Stimulated activated CD4-positive, alpha-beta T cell treated with anti-CD3 and anti-CD28 coated beads, Interleukin-2, amount 100 ng/mL, for 48 hours (primary cell): ENCODE data around the gene FAM53B.

ENCODE experiments used
- DNase-seq, 2 donors: peaks; one replicate each; pipeline ENCODE4 v3.0.0-alpha.2; 2020

FAM53B gene

DNA sequence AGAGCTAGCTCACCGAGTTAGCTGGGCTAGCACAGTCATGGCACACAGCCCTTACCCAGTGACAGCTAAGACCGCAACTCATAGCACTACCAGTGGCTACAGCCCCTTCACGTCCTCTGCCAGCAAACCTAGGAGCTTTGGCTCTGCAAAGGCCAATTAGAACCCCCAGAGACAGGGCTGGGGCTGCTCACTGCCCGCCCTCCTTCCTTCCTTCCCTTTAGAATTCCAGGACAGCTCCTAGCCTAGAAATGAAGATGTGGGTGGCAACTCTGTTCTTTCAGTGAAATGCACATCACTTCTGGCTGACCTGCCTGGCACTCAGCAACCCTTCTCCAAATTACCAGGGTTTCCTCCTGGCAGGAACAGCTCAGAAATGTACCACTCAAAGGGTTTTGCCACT lies 99.9 kb downstream of the FAM53B start:
- no peak for DNase-seq

DNA sequence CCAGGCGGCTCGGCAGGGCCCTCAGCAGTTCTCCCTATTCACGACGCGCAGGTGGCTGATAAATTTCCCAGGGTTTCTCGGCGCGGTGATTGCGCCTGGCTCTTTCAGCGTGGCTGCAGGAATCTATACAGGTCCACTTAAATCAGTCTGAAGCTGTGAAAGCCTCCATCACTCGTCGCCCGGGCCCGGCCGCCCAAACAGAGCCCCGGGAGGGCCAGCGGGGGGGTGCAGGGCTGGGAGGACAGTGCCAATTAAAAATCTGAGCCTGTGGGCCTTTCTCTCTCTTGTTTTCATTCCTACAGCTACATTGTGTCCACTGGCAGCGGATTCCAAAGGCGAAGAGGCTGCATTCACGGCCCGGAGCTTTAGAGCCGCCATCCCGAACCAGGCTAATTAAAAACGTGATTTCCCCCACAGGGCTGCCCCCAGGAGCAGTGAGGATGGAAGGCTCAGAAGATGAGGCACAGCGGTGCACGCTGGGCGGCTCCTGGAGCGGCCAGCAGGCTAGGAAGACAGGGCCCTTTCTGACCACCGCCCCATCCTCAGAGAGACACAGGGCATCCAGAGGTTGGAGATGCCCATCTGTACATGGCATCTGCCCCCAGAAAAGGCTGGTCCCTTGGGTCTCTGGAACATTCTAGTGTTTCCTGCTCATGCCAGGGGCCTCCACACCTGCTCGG lies 100.7 kb downstream of the FAM53B start:
- no peak for DNase-seq

DNA sequence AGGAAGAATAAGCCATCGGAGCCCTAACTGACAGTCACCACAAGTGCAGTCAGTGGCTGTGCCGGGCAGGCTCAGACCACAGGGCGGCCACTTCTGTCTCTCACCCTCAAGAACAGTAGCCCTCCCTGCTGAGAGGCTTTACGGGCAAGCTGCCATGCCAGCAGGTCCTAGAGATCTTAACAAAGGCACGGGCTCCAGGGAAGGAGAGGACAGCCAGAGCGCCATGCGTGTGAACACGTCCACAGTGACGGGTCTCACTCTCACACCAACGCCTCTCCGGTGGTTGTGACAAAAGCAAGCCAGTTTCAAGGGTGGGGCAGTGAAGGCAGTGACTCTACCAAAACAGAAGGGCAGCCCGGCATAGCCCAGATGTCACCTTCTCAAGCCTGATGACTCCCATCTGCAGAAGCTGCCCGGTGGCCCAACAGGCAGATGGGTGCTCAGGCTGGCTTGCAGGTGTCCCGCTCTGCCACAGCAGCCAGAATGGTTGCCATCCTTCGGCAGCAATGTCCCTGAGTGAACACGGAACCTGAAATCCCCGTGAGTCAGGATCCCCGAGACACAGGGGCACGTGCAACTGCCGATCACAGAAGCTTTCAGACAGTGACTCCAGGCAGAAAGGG lies 102.0 kb downstream of the FAM53B start:
- no peak for DNase-seq

DNA sequence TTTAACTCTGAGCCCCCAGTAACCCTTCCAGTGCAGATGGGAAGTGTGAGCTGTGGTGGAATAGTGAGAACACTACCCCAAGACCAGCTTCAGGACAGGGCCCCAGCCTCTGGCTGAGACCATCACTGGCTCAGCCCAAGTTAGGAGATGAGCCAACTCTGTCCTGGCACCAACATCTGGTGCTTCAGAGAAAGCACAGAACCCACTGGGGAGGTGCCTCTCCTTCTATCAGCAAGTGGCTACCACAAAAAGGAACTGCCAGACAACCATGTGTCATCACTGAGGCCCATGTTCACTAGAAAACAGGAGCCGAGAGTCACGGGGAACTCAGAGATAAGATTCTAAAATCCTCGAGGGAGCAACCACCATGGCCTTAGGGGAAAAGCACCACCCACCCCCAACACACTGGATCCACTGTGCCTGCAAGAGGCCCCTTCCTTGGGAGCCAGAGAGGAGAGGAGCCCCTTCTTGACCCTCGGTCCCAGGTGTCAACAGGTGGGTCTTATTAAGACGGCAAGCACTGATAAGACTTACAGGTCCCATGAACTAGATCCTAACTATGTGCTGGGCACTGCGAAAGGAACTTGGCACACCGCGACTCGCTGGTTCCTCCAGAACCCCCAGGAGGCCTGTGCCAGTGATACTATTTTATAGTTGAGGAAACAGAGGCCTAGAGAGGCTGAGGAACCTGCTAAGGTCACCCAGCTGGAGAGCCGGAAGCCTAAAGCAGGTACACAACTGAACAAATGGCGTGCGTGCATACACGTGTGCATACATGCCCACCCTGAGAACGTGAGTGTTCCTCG lies 102.7 kb downstream of the FAM53B start:
- no peak for DNase-seq

DNA sequence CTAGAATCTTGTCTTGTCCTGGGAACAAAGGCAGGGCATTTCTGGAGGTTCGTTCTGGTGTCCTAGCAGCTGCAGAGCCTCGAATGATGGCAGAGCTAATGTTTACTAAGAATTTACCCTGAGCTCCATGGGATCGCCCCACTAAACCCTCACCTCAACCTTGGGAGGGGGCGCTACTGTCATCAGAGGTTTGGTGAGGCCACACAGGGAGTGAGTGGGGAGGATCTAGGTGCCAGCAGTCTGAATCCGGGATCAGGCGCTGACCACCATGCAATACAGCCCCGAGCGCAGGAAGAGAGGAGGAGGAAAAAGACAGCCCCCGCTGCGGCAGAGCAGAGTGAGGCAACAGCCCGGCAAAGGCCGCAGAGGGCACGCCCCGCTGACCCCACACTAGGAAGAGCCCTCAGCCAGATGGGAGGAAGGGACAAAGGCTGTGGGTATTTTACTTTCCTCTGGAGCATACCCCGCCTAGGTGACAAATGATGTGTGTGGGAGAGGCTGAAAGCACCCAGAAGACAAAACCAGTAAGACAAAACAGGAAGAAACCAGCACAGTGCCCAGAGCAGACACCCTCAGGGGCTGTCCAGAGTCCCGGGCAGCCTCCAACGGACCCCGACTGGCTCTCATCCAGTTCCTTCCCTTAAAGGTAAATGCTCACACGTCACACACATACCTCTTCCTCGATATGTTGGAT lies 103.5 kb downstream of the FAM53B start:
- no peak for DNase-seq

DNA sequence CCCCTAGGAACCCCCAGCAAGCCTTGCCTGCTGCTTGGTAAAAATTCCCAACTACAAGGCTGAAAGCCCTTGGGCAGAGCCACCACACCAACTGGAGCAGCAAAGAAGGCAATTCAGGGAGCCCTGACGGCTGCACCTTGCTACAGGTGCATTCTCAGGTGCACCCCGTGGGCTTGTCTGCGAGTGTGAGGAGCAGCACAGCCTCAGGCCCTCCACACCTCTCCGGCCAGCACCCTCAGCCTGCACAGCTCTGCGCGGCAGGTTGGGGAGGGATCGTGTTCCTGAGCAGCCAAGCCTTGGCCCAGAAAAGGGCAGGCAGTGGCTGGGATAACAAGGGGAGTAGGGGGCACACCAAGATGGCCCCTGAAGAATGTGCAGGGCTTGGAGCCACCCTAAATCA lies 104.1 kb downstream of the FAM53B start:
- DNase-seq = no peak

DNA sequence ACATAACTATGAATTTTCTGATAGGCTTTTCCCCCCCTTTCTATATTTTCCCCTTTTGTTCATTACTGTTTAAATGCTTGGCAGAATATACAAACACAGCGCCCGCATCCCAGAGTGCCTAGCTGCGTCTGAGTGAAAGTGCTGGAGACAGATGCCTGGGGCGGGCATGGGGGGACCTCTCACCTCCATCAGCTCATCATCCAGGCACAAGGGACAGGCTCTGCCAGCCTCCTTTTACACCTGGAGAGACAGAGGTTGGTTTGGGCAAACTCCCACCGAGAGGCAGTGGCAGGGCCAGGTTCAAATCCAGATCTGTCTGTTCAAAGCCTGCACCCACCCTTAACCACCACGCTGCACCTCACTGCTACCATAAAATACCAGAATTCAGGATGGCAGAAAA lies 104.5 kb downstream of the FAM53B start:
- DNase-seq = no peak

DNA sequence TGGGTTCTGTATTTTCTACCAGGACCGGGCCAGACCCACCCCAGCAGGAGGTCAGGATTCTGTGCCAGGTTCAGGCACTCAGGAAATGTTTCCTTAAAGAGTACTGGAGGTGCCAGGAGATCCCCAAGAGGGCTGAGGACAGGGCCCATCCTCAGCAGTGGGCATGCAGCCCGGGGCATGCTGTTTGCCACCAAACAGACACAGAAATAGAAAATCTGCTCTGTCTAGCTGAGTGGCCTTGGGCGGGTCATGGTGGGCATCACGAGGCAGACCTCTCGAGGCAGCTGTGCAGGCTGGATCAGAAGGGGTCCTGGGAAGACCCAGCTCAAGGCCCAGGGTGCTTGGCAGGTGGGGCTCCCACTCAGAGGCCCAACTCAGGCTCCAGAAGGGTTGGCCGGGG lies 105.0 kb downstream of the FAM53B start:
- DNase-seq = no peak

DNA sequence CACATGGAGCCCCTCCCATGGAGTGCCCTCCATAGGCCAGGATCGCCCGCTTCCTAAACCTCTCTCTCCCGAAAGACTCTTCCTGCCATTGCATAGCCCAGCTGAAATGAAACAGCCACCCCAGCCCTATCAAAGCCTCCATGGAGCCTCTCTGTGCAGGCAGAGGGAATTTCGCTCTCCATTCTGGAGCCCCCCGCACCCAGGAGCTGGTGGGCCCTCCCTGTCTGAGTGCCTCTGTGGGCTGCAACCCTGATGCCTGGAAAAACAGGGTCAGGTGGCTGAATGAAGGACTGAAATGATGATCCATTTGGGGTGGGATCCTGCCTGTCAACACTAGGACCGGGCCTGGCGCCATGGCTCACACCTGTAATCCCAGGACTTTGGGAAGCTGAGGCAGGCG lies 106.4 kb downstream of the FAM53B start:
- no peak for DNase-seq

DNA sequence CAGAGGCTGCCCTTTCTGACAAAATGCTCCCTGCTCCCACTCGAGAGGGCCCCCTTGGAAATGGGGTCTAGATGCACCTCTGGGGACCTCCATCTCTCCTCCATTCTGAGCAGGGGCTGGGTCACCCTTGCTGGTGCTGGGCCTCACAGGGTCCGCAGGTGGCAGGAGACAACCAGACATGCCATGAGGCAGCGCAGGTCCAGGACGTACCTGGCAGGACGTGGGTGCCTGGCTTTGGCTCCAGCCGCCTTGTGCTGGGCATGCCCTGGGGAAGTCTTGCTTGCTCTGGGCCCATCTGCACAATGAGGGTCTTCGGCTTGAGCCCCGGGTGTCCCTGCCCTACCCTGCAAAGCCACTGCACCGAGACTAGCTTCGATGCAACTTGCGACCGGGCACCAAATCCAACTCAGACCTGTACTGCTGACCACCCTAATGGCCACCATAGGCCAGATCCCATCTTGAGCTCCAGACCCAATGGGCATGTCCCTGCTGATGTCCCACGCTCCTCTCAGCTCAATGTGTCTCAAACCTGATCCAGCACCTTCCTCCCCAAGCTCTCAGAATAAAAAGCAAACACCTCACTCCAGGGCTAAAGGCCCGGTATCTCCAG lies 107.0 kb downstream of the FAM53B start:
- DNase-seq = no peak

DNA sequence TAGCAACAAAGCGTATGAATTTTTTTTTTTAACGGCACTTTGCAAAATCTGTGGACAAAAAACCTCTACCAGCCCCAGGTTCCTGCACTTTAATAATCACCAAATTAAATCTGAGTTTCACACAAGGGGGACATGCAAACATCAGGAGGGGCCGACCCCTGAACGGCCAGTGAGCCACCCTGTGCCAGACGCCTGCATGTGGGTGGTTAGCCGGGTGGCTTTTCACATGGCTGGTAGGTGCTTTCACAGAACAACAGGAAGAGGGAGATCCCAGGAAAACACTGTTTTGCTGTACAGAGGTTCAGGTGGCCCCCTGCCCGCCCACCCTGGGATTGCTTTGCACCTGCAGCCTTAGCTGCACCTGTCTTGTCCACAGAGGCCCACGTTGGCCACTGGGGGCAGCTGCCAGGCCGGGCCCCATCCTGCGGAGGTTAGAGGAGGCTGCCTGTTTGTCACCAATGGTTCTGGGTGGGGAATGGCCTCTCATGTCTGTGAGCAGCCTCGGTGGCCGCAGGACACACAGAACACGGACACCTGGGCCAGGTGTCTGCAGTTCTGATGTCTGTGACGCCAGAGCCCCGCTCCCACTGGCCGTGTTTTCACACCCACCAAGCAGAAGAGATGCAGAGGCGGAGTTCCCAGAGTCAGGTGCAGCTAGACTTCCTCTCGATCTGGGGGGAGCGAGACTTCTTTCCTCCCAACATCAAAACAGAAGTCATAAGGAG lies 107.7 kb downstream of the FAM53B start:
- DNase-seq = no peak

DNA sequence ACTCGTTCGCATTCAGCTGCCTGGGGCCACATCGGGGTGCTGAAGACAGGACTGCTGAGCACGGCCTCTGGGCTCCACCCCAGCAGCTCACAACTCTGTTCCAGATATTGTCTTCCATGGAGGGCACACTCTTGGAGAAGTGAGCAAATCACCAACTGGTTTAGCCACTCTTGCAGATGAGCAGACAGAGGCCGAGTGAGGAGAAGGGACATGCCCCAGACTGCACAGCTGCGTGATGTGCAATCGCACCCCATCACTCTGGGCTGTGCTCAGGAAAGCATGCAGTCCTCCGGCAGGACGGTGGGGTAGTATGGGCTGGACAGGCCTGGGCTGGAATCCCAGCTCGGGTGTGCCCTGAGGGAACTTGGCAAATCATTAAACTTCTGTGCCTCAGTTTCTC lies 111.6 kb downstream of the FAM53B start:
- DNase-seq = no peak

DNA sequence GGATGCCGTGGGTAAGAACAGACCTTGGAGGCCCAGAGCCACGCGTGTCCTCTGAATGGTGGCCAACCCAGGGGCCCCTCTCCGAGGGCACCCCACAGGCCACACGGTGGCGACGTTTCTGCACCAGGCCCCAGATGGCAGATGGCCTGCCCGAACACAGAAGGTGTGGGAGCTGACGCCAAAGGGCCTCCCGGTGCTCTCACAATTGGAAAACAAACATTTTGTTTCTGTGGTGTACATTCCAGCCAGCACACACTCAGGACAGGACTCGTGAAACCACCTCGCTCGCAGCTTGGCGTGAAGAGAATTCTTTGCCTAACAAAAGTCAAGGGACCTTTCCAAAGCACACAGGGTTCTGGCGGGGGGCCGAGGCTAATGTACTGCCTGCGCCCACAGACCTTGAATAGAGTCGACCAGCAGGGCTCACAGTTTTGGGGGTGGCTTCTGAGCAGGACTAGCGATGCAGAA lies 112.1 kb downstream of the FAM53B start:
- no peak for DNase-seq

DNA sequence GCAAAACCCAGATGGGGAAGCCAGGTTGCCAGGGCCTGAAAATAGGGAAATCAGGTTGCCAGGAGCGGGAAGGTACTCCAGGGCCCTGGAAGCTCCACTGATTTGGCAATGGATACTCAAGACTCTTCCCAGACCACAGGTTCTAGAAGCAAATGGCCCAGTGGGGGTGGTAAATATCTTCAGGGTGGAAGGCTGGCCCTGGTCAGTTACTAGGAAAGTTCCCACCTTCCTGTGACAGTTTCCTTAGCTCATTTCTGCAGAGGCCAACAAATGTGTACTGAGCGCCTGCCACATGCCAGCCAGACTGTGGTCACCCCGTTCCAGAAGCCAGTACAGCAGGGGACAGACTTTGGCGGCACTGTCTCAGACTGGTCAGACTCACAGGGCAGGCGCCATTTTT lies 113.6 kb downstream of the FAM53B start:
- DNase-seq = no peak

DNA sequence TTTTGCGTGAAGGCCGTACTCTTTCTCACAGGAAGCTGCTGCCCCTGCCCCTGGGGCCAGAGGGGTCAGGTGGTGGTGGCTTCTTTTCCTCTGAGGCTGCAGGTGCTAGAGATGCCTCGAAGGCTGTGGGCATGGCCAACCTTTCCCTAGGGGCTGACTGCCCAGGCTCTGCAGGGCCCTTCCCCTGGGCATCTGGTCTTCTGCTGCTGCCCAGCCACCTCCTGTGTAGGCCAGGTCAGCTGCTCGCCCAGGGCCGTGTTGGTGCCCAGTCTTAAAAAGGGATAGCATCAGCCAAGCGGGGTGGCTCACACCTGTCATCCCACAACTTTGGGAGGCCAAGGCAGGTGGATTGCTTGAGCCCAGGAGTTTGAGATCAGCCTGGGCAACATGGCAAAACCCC lies 114.3 kb downstream of the FAM53B start:
- no peak for DNase-seq

DNA sequence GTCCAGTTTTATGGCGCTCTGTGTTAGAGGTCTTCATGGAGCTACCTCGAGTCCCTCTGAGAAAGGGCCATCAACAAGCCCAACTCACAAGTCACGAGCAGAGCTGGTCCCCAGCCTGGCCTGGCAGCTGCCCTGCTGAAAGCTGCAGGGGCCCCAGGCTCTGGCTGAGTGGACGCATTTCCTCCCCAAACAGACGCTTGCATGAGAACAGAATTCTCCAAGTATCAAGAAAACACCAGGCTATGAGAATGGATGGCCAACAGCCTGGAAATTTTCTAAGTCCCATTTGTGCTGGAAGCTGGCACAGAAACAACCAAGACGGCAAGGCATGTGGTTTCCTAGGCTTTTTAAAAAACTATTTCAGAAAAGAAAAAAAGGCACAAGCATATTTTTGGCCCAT lies 114.8 kb downstream of the FAM53B start:
- DNase-seq = no peak

DNA sequence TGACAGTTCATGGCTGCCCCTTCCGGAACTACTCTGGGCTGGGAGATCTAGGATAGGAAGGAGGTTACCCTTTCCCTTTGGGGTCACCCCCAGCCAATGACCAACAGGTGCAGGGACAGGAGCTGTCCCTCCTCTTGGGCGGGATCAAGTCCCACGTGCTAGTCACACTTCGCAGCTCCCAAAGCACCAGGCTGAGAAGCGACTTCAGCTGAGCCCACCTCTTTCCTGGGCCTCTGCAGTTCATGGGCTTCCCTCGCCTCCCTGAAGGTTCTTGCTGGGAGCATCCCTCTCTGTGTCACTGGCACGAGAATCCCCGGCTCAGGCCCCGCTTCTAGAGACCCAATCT lies 115.5 kb downstream of the FAM53B start:
- no peak for DNase-seq

DNA sequence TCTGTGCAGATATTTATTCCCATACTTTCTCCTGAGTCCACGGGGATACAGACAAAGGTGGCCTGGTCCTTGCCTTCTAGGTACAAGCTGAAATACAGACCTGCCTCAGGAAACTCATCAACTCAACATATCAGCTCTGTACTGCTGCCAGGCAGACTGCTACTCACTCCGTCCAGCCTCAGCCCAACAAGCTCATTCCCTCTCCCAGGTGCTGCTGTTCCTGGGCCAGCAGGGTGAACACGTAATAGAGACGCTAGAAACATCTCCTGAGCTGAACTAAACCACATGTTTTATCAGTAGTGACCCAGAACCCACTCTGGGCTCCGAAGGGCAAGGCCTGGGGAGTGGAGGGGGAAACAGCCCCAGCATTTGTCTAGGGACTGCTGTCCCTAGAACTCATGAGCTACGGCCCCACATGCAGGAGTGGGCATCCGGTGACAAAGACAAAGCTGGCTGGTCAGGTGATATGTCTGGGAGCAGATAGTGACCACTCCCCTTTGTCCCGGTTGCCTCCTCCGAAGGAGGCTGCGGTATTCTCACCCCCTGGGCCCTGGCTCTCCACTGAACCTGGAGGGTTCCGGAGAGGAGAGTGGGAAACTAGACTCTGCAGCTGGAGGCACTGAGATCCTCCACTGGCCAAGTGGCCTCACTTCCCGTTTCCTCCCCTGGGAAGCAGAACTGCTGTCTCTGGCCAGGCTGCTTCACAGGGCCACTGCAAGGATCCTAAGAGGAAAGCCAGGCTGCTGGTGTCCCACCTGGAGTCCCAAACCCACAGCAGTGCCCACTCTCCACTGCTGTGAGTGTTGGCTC lies 116.1 kb downstream of the FAM53B start:
- DNase-seq = no peak

DNA sequence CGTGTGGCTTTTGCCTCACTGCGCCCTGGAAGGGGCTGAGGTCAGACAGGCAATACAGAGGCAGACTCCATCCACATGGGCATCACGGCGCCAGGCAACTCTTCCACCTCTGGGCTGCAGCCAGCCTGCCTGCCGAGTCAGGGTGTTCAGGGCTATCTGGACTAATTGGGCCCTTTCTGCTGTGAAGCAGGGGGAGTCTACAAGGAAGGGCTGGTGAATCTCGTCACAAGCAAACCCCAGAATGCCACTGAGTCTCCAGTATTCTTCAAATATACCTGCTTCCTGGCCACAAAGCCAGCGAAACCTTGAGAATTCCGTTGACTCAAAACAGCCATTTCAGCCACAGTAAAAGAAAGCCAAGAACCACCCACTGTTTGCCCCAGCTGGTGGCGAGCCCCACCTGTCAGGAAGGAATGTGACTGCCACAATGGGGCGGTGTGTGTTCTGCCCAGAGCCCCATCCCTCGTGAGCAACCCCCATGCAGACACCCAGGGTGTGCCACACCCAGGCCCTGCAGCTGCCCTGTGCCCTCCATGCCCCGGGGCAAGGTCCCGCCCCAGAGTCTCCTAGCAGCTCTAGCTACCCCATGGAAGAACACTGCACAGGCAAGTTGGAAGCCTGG lies 117.3 kb downstream of the FAM53B start:
- no peak for DNase-seq

DNA sequence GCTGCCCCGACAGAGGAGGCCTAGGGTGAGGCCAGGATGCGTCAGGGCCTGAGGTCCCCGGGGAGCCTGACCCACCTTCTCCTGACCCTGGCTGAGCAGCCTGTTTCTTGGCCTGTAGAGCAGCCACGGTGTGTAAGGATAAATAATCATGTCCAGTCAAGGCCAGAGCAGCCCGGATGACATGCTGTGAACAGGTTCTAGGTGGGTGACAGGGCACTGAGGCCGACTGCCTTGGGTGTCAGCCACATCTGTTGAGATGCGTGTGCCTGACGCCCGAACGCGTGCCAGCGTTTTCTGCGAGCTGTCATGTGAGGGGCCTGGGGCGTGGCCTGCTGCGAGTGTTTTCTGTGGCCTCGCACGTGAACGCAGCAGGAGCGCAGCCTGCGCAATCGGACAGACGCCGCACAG lies 118.3 kb downstream of the FAM53B start:
- no peak for DNase-seq

DNA sequence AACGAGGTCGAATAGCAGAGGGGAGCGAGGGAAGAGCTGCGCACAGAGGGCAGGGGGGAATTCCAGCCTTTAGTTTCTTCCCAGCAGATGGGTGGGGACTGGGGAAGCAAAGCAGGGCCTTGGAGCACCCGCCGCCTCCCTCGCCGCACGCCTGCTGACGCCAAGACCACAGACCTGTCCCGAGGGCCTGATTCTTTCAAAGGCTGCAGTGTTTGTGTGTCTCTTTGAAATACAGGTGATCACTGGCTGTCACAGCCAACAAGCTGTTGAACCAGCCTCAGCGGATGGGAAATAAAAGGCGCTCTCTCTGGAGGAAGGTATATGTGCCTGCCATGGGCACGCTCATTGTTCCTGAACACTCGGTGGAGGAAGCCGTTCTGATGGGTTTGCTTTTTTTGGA lies 119.3 kb downstream of the FAM53B start:
- no peak for DNase-seq
